GM18870 (cell line): ENCODE measurements around the gene USH2A.

ENCODE experiments used
- ATAC-seq: cut with Tn5 transposase; IDR thresholded peaks from one replicate; pipeline ENCODE4 v1.9.1; 2021; ENCODE audit warnings: moderate library complexity; ENCODE audit not compliant: unreplicated experiment

Gene USH2A

DNA sequence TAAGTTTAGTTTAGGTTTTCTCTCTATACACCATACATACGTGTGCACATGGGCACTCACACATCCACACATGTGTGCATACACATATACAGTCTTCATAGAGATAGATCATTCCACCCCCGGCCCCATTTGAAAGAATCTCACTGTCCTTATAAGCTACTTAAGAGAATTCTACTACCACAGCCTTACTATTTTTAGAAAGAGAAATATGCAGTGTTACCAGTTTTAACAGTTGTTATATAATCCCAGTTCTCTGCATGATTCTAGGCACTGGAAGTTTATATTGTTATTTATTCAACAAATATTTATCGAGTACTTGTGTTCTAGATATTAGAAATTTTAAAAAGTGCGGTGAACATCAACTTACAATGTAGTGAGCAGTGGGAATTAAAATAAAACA, 814.6 kb downstream of the USH2A start:
- no peak for ATAC-seq

GRCh38 chr1:215607412-215607811, 815.8 kb downstream of the USH2A start:
- no peak for ATAC-seq

- ATAC-seq: peak; percentile 61
Measured at GRCh38 chr1:215606564-215607168, 816.6 kb downstream of the USH2A start.

DNA sequence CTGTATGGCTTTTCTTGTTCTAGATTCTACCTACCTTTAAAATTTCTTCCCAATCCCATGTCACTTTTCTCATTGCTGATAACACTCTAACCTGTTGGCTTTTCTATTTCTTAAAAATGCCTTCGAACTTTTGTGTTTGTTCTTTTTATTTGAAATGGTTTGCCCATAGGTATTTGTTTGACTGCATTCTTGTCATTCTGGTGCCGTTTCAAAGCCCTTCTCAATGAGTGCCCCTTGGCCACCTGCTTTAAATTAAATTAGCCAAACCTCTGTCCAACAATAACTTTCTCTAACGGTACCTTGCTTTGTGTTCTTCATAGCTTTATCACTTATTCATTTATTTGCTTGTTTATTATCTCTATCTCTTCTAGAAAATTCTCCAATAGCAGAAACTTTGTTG, 817.2 kb downstream of the USH2A start:
- ATAC-seq: no peak

GRCh38 chr1:215605011-215605621, 818.1 kb downstream of the USH2A start:
- no peak for ATAC-seq

DNA sequence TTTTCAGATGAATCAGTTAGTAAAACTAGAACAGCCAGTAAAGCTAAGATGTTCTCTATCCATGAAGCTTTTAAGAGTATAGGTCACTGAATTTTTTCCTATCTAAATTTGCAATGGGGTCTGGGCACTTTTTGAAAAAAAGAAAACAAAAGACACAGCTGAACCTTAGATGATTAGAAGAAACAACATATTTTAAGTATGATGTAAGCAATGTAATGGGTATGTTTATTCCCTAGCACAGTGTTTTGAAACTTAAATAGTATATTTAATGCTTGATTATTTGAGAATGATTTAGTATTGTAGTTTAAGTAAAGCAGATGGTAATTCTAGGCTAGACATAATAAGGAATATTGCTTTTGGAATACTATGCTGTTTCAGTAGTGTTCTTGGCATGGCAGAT, 819.9 kb downstream of the USH2A start:
- ATAC-seq: no peak

GRCh38 chr1:215601276-215601675, 822.0 kb downstream of the USH2A start:
- no peak for ATAC-seq

DNA sequence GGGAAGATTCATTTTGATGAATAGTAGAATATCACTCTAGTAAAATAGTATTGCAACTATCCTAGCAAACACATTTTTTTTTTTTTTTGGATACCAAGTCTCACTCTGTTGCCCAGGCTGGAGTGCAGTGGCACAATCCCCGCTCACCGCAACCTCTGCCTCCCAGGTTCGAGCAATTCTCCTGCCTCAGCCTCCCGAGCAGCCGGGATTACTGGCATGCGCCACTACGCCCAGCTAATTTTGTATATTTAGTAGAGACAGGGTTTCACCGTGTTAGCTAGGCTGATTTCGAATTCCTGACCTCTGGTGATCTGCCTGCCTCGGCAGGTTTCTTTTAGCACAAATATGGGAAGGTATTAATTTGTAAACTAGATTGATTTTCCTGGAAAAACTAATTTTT, 822.4 kb downstream of the USH2A start:
- no peak for ATAC-seq

- no peak for ATAC-seq
Measured at GRCh38 chr1:215600258-215600792, 822.9 kb downstream of the USH2A start.

GRCh38 chr1:215599418-215600074, 823.7 kb downstream of the USH2A start:
- ATAC-seq: no peak

GRCh38 chr1:215597961-215598360, 825.3 kb downstream of the USH2A start:
- no peak for ATAC-seq

DNA sequence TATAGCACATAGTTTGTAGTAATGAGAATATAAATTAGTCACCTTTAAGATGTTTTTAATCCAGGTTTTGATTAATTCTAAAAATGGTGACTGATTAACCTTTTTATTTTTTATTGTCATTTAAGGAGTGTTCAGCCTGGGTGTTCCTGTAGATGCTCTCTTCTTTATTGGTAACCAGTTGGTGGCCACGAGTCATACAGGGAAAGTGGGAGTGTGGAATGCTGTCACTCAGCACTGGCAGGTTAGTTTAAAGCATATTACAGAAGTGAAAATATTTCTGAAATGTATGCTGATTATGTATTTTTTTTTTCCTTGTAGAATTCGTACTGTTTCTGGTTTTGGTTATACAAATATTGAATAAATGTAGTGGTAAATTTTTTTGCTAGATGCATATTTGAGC, 828.0 kb downstream of the USH2A start:
- ATAC-seq: no peak

GRCh38 chr1:215594640-215595039, 828.6 kb downstream of the USH2A start:
- no peak for ATAC-seq

GRCh38 chr1:215590779-215591491, 832.3 kb downstream of the USH2A start:
- no peak for ATAC-seq

DNA sequence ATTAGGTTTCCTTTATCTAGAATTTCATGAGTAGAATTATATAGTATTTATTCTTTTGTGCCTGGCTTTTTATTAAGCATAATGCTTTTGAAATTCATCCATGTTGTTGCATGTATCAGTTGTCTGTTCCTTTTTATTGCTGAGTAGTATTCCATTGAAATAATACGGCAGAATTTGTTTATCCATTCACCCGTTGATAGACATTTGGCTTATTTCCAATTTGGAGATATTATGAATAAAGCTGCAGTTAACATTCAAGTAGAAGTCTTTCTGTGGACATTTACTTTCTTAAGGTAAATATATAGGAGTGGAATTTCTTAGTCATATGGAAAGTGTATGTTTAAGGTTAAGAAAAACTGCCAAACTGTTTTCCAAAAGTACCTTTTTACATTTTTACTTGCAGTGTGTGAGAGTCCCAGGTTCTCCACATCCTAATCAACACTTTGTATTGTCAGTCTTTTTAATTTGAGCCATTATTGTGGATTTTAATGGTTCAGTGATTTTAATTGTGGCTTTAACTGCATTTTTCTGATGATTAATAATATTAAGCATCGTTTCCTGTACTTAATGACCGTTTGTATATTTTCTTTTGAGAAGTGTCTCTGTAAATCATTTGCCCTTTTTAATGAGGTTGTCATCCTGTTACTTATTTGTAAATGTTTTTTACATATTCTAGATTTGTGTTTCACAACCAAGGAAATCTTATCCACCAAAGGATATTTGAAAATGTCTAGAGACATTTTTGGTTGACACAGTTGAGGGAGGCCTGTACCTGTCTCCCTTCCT, 833.4 kb downstream of the USH2A start:
- ATAC-seq: no peak

DNA sequence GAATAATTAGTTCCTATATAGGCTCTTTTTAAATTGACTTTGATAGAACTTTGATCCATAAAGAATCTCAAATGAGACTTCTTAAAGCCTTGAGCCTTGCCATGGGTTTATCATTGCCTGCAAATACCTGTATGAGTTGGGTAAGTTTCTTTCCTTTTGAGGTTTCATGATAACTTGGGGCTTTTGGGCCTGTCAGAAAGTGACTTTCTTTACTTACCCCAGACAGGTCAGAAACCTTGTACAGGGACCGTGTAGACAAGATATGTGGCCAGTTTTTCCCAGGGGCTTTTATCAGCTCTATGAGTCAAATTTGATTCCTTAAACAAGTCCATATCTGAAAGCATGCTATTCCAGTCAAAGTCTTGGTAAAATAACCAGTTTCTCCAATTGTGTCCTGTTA, 838.9 kb downstream of the USH2A start:
- ATAC-seq: peak; percentile 82

DNA sequence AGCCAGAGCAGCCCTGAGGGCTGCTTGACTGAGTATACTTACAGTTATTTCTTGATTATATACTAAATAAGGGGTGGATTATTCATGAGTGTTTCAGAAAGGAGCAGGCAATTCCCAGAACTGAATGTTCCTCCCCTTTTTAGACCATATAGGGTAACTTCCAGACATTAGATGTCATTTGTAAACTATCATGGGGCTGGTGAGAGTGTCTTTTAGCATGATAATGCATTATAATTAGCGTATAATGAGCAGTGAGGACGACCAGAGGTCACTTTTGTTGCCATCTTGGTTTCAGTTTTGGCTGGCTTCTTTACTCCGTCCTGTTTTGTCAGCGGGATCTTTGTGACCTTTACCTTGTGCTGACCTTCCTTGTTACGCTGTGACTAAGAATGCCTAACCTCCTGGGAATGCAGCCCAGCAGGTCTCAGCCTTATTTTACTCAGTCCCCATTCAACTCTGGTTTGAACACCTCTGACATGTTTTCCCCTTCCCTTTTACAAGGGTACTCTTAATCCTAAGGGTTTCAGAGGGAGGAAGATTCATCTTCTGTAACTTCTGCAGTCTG, 840.0 kb downstream of the USH2A start:
- no peak for ATAC-seq

GRCh38 chr1:215581896-215582295, 841.4 kb downstream of the USH2A start:
- ATAC-seq: no peak
